ENCODE measurements around the gene APLNR. TPM values are rescaled to one million over a fixed set of nuclear protein-coding genes. Genes with fewer than 3 reads are reported as not detected.

Gene APLNR
- total RNA-seq, 1 donor from 2014 or later = 1.6 TPM

DNA sequence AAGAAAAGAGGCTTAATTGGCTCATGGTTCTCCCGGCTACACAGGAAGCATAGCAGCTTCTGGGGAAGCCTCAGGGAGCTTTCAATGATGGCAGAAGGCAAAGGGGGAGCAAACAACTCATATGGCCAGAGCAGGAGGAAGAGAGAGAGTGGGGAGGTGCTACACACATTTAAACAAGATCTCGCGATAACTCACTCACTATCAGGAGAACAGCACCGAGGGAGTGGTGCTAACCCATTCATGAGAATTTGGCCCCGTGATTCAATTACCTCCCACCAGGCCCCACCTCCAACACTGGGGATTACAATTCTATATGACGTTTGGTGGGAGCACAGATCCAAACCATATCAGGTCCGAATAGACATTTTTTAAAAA lies 41.7 kb upstream of the APLNR start:
- Histone ChIP-seq H3K9ac (no peak overlapping the region), H3K4me2 (no peak overlapping the region), H3K27me3 (peaks cover 11% of the 10 kb centered on the region), H4K20me1 (ENCODE audit: low read depth) (no peaks in the 10 kb centered on the region), H3F3A (ENCODE audit: low read depth) (no peaks in the 10 kb centered on the region), H3K4me1 (peaks cover 8% of the 10 kb centered on the region), H3K36me3 (no peaks in the 10 kb centered on the region), H3K27ac (no peak overlapping the region), H3K4me3 (no peak overlapping the region), H2AFZ (replicated peaks) (peak overlapping the region; percentile 96), H3K79me2 (ENCODE audit: low read depth) (no peaks in the 10 kb centered on the region), H3K9me3 (ENCODE audit: low read depth) (no peaks in the 10 kb centered on the region)
- H3K4me1 Mint-ChIP-seq = peaks cover 17% of the 10 kb centered on the region
- no peak for DNase-seq (ENCODE audit: low spot score)
- peak overlapping the region; percentile 59 for H3K27ac Mint-ChIP-seq
- H3K9me3 Mint-ChIP-seq = peaks cover 2% of the 10 kb centered on the region
- peaks cover 8% of the 10 kb centered on the region for H3K27me3 Mint-ChIP-seq (ENCODE audit: insufficient read depth, low read depth)
- no peak overlapping the region for H3K4me3 Mint-ChIP-seq
- no peaks in the 10 kb centered on the region for H3K36me3 Mint-ChIP-seq
- TF ChIP-seq, protein P1, sequence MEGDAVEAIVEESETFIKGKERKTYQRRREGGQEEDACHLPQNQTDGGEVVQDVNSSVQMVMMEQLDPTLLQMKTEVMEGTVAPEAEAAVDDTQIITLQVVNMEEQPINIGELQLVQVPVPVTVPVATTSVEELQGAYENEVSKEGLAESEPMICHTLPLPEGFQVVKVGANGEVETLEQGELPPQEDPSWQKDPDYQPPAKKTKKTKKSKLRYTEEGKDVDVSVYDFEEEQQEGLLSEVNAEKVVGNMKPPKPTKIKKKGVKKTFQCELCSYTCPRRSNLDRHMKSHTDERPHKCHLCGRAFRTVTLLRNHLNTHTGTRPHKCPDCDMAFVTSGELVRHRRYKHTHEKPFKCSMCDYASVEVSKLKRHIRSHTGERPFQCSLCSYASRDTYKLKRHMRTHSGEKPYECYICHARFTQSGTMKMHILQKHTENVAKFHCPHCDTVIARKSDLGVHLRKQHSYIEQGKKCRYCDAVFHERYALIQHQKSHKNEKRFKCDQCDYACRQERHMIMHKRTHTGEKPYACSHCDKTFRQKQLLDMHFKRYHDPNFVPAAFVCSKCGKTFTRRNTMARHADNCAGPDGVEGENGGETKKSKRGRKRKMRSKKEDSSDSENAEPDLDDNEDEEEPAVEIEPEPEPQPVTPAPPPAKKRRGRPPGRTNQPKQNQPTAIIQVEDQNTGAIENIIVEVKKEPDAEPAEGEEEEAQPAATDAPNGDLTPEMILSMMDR (IDR thresholded peaks at IDR 0.05) = no peak
- TF ChIP-seq EZH2phosphoT487 (IDR thresholded peaks at IDR 0.05) (no peak), EZH2 (IDR thresholded peaks at IDR 0.05) (no peak)

DNA sequence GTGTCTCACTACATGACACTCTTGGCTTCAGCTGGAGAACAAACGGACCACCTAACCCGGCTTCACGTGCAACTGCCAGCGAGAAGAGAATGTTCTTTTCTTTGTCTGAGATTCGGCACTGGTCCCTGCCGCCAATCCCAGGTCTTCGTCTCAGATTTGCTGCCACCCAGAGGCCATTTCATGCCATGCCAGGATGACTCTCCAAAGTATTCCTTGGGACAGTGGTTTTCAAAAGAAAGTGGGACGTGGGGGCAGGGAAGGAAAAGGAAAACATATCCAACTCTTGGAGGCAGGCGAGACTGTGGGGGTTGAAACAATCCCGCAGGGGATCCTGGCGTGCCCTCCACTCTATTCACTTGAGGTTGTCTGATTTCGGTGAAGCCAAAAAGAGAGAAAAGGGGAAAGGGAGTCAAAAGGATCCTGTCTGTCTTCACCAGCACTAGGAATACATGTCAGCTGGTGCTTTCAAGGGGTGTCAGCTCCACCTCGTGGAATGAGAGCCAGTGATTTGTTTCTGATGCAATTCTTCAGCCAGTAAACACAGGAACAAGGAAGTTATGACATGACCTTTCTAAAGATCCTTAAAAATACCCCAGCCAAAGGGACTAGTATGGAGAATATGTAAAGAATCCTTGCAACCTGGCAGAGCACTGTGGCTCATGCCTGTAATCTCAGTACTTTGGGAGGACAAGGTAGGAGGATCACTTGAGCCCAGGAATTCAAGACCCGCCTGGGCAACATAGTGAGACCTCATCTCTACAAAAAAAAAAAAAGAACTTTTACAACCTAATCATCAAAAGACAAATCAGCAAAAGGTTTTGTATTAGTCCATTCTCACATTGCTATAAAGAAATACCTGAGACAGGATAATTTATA lies 41.0 kb upstream of the APLNR start:
- TF ChIP-seq EZH2 (IDR thresholded peaks at IDR 0.05) (no peak), EZH2phosphoT487 (IDR thresholded peaks at IDR 0.05) (no peak)
- TF ChIP-seq, protein P1 (IDR thresholded peaks at IDR 0.05) = peak; percentile 90
- Histone ChIP-seq H3K4me3 (peak overlapping the region; percentile 24), H3F3A (ENCODE audit: low read depth) (no peaks in the 10 kb centered on the region), H3K9me3 (ENCODE audit: low read depth) (no peaks in the 10 kb centered on the region), H3K27me3 (peaks cover 11% of the 10 kb centered on the region), H3K4me1 (peaks cover 4% of the 10 kb centered on the region), H3K79me2 (ENCODE audit: low read depth) (no peaks in the 10 kb centered on the region), H3K9ac (no peak overlapping the region), H2AFZ (replicated peaks) (peak overlapping the region; percentile 96), H3K27ac (no peak overlapping the region), H3K36me3 (no peaks in the 10 kb centered on the region), H3K4me2 (peak overlapping the region; percentile 63), H4K20me1 (ENCODE audit: low read depth) (no peaks in the 10 kb centered on the region)
- peaks cover 2% of the 10 kb centered on the region for H3K9me3 Mint-ChIP-seq
- DNase-seq (ENCODE audit: low spot score) = peak; percentile 85
- H3K27me3 Mint-ChIP-seq (ENCODE audit: insufficient read depth, low read depth) = peaks cover 8% of the 10 kb centered on the region
- H3K4me1 Mint-ChIP-seq = peaks cover 14% of the 10 kb centered on the region
- H3K27ac Mint-ChIP-seq = peak overlapping the region; percentile 66
- H3K4me3 Mint-ChIP-seq = peak overlapping the region; percentile 45
- no peaks in the 10 kb centered on the region for H3K36me3 Mint-ChIP-seq

DNA sequence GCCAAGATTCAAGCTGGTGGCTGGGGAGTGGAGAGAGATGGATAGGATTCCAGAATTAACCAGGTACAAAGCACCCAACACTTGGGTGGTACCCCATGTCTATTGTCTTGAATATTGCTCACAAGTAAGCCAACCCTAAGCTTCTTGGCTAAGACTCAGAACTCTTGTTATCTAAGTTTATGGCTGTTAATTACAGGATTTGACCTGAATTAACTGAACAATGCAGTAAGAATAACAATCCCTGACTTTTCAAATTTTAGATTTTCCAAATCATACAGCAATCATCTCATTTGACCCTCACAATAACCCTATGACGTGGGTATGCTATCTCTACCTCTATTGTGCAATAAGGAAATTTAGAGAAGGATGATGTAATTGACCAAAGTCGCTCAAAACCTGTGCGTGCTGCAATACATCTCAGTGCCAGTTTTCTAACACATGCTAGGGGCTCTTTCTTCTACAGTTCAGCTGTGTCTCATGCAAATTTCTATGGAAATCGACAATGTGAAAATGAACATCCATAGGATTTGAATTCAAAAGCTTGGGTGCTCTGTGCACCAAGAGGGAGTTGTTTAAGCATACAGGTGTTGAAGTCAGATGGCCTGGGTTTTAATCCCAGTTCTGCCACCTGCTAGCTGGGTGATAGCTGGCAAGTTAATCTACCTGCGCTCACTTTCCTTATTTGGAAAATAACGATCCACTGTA lies 40.1 kb upstream of the APLNR start:
- Histone ChIP-seq H3K4me2 (no peak overlapping the region), H3K9ac (no peak overlapping the region), H3K9me3 (ENCODE audit: low read depth) (no peaks in the 10 kb centered on the region), H3K36me3 (no peaks in the 10 kb centered on the region), H3K4me1 (peaks cover 4% of the 10 kb centered on the region), H3K27me3 (peaks cover 11% of the 10 kb centered on the region), H2AFZ (replicated peaks) (peak overlapping the region; percentile 96), H3K4me3 (no peak overlapping the region), H4K20me1 (ENCODE audit: low read depth) (no peaks in the 10 kb centered on the region), H3K79me2 (ENCODE audit: low read depth) (no peaks in the 10 kb centered on the region), H3F3A (ENCODE audit: low read depth) (no peaks in the 10 kb centered on the region), H3K27ac (no peak overlapping the region)
- Mint-ChIP-seq H3K4me3 (no peak overlapping the region), H3K27me3 (ENCODE audit: insufficient read depth, low read depth) (peaks cover 8% of the 10 kb centered on the region), H3K27ac (no peak overlapping the region), H3K36me3 (no peaks in the 10 kb centered on the region), H3K4me1 (peaks cover 14% of the 10 kb centered on the region), H3K9me3 (peaks cover 2% of the 10 kb centered on the region)
- TF ChIP-seq EZH2 (IDR thresholded peaks at IDR 0.05) = no peak
- TF ChIP-seq EZH2phosphoT487 (IDR thresholded peaks at IDR 0.05) = no peak
- TF ChIP-seq, protein P1 (IDR thresholded peaks at IDR 0.05) = no peak
- DNase-seq (ENCODE audit: low spot score) = no peak

Measured in neural progenitor cell (in vitro differentiated cells).